Measurements from ENCODE around the gene COIL. TPM values are rescaled to one million over a fixed set of nuclear protein-coding genes. Genes with fewer than 3 reads are reported as not detected.

The COIL gene
- total RNA-seq, 2 donors from 2014 or later = 7.3 to 7.9 TPM

DNA sequence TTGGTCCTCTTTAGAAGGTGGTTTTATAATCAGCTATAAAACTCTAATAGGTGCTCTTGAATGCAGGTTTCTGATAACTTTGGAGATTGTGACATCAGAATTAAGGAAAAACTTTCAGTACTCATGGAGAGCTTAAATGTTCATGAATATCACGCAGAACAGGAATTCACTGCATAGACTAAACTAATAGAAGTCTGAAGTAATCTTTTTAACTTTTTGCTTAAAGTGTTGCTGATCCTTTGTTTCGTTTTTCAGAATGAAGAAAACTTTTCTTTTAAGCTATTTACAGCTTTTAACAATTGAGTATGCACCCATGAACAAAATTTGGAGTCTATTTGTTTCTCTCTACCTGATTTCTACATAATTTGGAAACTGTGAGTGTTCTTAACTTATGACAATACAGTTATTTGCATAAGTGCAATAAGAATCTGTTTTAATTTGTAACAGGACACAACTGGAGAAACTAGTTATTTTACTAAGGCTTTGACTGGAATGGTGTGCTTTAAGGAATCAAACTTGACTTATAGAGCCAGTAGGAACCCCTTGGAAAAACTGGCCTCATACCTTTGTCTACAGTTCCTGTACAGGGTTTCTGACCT is 30.0 kb downstream of the COIL start:
- Histone ChIP-seq H3K27me3 (no peaks in the 10 kb centered on the region), H3K4me3 (no peak overlapping the region), H3K9me3 (no peaks in the 10 kb centered on the region), H3K27ac (no peak overlapping the region), H3K36me3 (peaks cover 8% of the 10 kb centered on the region), H3K4me1 (no peaks in the 10 kb centered on the region)
- no peak for DNase-seq (ENCODE audit: low spot score)
- TF ChIP-seq, protein P1, sequence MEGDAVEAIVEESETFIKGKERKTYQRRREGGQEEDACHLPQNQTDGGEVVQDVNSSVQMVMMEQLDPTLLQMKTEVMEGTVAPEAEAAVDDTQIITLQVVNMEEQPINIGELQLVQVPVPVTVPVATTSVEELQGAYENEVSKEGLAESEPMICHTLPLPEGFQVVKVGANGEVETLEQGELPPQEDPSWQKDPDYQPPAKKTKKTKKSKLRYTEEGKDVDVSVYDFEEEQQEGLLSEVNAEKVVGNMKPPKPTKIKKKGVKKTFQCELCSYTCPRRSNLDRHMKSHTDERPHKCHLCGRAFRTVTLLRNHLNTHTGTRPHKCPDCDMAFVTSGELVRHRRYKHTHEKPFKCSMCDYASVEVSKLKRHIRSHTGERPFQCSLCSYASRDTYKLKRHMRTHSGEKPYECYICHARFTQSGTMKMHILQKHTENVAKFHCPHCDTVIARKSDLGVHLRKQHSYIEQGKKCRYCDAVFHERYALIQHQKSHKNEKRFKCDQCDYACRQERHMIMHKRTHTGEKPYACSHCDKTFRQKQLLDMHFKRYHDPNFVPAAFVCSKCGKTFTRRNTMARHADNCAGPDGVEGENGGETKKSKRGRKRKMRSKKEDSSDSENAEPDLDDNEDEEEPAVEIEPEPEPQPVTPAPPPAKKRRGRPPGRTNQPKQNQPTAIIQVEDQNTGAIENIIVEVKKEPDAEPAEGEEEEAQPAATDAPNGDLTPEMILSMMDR (IDR thresholded peaks at IDR 0.05) = no peak

DNA sequence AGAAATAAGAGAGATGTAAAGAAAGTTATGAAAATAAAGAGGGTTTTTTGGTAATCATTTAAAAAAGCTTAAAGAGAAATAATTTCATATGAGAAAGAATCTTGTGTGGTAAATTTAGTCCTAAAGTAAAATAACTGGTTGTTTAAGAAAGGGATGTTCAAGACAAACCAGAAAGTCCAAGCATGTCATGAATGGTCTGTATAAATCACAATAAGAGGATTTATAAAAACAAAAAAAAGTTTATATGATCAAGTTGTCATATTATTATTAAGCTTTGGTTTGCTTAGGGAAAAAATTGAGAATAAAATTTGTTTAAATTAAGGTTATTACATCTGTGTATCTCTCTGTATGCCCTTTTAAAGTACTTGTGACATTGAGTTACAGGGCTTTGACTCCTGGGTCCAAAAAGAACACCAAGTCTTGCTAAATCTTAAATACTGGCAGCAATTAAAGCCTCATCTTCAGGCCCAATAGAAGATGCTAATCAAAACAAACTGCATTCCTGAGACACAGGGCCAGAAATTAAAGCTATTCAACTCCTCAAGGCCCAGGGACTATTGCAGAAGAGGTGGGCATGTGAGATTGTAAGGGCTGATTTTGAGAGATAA is 31.4 kb downstream of the COIL start:
- Histone ChIP-seq H3K27ac (no peak overlapping the region), H3K36me3 (peaks cover 4% of the 10 kb centered on the region), H3K4me1 (no peaks in the 10 kb centered on the region), H3K27me3 (no peaks in the 10 kb centered on the region), H3K9me3 (no peaks in the 10 kb centered on the region), H3K4me3 (no peak overlapping the region)
- TF ChIP-seq, protein P1 (IDR thresholded peaks at IDR 0.05) = no peak
- no peak for DNase-seq (ENCODE audit: low spot score)

DNA sequence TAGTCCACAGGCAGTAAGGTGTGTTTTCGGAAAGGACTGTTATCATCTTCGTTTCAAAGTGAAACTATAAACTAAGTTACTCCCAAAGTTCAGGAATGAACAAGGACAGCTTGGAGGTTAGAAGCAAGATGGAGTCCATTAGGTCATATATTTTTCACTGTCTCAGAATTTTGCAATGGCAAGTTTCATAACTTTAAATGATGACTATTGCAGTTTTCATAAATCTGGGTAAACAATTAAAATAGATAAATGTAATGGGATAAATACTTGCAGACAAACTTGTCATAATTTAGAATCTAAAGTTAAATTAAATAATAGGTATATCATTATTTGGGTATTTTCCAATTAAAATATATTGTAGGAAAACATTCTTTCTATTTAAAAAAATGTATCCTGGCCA is 32.3 kb downstream of the COIL start:
- no peaks in the 10 kb centered on the region for H3K36me3 ChIP-seq
- H3K4me1 ChIP-seq = no peaks in the 10 kb centered on the region
- no peaks in the 10 kb centered on the region for H3K27me3 ChIP-seq
- no peak overlapping the region for H3K4me3 ChIP-seq
- no peaks in the 10 kb centered on the region for H3K9me3 ChIP-seq
- H3K27ac ChIP-seq = no peak overlapping the region
- no peak for DNase-seq (ENCODE audit: low spot score)
- TF ChIP-seq, protein P1 (IDR thresholded peaks at IDR 0.05) = no peak

DNA sequence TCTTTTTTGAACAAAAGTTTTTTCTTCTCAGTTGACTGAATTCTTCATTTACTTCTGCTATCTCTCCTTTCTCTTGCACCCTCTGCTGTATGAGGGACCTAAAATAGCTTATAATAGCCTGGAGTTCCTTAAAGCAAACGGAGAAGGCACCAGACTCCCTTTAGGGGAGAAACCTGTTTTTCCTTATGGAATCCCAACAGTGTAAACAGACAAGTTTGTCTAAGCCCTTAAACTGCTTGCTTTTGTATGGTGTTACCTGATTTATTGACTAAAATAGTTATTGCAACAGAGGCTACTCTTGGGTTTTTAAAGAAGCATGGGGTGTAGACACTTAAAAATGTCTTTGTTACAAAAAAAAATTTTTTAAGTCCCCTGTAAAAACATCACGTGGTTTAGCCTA is 34.1 kb downstream of the COIL start:
- Histone ChIP-seq H3K27ac (no peak overlapping the region), H3K4me1 (no peaks in the 10 kb centered on the region), H3K4me3 (no peak overlapping the region), H3K27me3 (no peaks in the 10 kb centered on the region), H3K9me3 (no peaks in the 10 kb centered on the region), H3K36me3 (no peaks in the 10 kb centered on the region)
- no peak for DNase-seq (ENCODE audit: low spot score)
- TF ChIP-seq, protein P1 (IDR thresholded peaks at IDR 0.05) = no peak

DNA sequence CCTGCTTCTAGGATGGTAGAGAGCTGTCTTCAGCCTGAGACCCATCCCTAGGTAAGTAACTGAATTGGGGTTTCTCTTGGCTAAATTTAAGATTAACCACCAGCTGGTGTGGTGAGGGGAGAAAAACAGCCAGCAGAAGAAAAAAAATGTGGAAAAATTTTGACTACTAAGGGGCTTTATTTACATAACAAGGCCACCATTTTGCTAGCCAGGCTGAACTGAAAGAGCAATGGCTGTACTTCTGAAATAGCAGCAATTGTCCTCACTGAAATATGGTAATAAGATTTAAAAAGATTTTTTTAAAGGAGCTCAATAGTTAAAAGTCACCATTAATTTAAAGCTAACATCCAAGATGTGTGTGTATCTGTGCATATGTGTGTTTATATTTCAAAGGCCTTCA is 34.6 kb downstream of the COIL start:
- H3K4me1 ChIP-seq = no peaks in the 10 kb centered on the region
- no peak overlapping the region for H3K27ac ChIP-seq
- no peak for DNase-seq (ENCODE audit: low spot score)
- H3K36me3 ChIP-seq = no peaks in the 10 kb centered on the region
- H3K4me3 ChIP-seq = no peak overlapping the region
- H3K27me3 ChIP-seq = no peaks in the 10 kb centered on the region
- TF ChIP-seq, protein P1 (IDR thresholded peaks at IDR 0.05) = no peak
- no peaks in the 10 kb centered on the region for H3K9me3 ChIP-seq

DNA sequence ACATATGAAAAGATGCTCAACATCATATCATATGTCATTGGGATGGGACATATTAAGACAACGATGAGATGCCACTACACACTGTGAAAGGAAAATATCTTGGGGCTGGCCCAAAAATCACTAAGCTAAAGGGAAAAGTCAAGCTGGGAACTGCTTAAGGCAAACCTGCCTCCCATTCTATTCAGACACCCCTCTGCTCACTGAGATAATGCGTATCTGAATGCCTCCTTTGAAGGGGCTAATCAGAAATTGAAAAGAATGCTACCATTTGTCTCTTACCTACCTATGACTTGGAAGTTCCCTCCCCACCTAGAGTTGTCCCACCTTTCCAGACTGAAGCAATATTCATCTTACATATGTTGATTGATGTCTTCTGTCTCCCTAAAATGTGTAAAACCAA is 35.8 kb downstream of the COIL start:
- no peak for DNase-seq (ENCODE audit: low spot score)
- Histone ChIP-seq H3K27me3 (no peaks in the 10 kb centered on the region), H3K36me3 (no peaks in the 10 kb centered on the region), H3K9me3 (no peaks in the 10 kb centered on the region), H3K4me1 (no peaks in the 10 kb centered on the region), H3K27ac (no peak overlapping the region), H3K4me3 (no peak overlapping the region)
- TF ChIP-seq, protein P1 (IDR thresholded peaks at IDR 0.05) = no peak

Data from right atrium auricular region (tissue), 2 donors.